HG02970 (cell line): ENCODE measurements around the gene ASGR1.
"Not testable (repeated sequence)": the region's sequence is repeated elsewhere in the genome, so short reads cannot be mapped to it uniquely, and the experiment has no call there.

Experiments used
- ATAC-seq: cut with Tn5 transposase; IDR thresholded peaks from one replicate; pipeline ENCODE4 v1.9.1; 2021; ENCODE audit warnings: mild to moderate bottlenecking, moderate library complexity, moderate number of reproducible peaks; ENCODE audit not compliant: unreplicated experiment, low FRiP score

ASGR1 gene

DNA sequence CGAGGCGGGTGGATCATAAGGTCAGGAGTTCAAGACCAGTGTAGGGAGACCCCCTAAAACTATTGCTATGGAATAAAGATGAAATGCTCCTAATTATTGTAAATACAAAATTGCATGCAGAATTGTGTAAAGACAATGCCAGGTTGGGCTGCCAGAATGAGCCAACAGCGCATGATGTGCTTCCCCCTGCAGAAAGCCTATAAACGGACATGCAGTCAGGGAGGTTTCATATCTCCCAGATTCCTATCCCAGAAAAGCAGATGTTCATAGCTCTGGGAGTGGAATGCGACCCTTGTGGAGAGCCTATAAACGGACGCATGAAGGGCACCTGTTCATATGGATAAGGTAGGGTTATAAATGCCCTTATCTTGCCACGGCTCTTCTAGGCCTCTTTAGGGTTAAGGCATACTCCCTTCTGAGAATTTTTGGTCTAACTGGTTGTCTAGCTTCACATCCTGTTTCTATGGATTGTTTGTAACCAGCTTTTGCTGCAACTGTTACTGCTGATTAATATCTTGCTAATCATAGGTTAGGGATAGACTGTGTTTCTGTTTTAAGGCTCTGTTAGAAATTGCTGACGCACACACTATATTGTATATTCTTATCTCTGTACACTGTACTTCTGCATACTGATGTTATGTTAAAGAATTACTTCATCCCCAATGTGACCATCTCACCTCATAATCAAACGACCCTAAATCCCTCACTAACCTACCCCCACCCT lies 10.2 kb downstream of the ASGR1 start:
- ATAC-seq, result not testable (repeated sequence)

DNA sequence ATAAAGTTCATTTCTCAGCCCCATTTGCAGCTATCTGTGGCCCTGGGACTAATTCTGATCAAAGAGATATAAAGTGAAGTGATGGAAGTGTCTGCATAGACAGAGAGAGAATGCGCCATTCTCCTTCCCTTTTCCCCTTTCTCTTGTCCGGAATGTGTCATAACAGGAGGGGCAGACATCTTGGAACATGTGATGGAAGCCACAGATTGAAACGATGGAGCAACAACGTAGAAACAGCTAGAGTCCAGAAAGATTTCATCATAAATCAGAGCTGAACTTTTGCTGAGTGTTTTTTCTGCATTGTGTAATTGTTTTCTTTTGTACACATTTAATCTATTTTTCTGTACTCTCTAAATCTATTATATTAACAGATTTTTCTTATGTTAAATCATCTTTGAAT lies 11.3 kb downstream of the ASGR1 start:
- ATAC-seq, result no peak

DNA sequence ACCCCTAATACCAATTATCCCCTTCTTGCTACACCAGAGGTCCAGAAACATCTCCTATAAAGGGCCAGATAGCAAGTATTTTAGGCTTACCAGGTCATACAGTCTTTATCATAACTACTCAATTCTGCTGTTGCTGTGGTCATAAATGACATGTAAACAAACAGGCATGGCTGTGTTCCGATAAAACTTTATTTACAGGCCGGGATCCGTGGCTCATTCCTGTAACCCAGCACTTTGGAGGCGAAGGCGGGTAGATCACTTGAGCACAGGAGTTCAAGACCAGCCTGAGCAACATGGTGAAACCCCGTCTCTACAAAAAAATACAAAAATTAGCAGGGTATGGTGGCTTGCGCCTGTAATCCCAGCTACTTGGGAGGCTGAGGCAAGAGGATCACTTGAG lies 12.3 kb downstream of the ASGR1 start:
- no peak for ATAC-seq

DNA sequence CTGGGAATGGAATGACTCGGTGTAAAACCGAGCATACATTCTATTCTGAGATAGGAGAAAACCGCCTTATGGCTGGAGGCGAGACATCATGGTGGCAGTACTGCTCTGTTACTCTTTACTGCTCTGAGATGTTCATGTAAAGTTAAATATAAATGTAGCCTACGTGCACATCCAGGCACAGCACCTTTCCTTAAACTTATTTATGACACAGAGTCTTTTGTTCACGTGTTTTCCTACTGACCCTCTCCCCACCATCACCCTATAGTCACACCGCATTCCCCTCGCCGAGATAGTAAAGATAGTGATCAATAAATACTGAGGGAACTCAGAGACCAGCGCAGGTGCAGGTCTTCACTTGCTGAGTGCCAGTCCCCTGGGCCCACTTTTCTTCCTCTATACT lies 19.6 kb downstream of the ASGR1 start:
- not testable (repeated sequence) for ATAC-seq

DNA sequence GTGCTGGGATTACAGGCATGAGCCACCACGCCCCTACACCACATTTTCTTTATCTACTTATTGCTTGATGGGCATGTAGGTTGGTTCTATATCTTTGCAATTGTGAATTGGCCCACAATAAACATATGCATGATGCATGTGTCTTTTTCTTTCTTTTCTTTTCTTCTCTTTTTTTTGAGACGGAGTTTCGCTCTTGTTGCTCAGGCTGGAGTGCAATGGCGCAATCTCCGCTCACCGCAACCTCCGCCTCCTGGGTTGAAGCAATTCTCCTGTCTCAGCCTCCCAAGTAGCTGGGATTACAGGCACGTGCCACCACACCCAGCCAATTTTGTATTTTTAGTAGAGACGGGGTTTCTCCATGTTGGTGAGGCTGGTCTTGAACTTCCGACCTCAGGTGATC lies 20.7 kb downstream of the ASGR1 start:
- not testable (repeated sequence) for ATAC-seq

DNA sequence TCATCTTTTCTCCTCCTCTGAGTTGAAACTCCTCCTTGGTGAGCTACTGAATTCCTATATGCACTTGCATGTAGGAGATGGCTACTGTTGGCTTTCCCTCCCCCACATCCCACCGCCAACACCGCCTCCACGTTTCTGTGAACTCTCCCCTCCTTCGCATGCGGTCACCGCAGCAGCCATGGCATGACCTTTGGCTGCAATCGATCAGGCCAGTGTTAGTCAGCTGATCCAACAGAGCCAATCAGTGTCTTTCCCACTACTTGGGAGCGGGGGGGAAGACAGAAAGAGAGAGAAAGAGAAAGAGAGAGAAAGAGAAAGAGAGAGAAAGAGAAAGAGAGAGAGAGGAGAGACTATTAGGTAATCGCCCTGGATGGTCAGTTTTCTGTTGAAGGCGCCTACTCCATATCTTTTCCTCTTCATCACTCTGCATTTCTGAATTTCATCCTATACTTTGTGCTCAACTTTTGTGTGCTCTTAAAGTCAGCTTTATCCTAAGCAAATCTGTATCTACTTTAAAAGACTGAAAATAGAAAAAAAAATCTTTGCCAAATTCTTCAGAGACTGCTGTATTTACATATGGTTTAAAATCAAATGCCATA lies 22.7 kb downstream of the ASGR1 start:
- ATAC-seq, result no peak

DNA sequence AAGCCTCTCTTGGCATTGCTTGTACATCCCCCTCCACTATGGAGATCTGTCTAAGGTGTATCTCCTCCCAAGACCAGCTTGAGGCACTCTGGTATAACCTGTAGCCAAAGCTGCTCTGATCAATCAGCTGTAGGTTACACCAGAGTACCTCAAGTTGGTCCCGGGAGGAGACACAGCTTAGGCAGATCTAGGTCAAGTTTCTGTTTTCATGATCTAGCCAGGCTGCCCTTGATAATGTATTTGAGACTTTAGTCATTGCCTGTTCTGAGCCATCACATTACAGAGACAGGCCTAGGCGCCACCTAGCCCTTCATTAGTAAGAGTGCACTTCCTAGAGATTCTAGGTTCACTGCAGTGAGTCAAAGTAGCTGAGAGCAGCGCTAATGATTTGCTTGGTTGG lies 31.4 kb downstream of the ASGR1 start:
- no peak for ATAC-seq

DNA sequence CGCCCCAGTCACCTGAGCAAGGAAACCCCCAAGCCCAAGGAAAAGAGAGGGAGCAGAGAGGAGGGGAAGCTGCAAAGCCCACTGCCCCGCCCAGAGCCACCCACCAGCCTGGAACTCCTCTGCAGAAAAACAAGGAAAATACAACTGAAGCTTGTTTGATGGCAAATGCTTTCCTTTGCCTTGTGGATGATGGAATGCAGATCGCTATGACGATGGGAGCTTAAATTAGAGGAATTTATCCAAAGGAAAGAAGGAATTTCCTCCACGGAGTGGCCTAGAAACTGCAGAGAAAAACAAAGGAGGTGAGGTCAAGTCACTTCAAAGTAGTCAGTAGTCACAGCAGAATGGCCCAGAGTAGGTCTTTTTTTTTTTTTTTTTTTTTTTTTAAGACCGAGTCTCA lies 33.1 kb downstream of the ASGR1 start:
- no peak for ATAC-seq

DNA sequence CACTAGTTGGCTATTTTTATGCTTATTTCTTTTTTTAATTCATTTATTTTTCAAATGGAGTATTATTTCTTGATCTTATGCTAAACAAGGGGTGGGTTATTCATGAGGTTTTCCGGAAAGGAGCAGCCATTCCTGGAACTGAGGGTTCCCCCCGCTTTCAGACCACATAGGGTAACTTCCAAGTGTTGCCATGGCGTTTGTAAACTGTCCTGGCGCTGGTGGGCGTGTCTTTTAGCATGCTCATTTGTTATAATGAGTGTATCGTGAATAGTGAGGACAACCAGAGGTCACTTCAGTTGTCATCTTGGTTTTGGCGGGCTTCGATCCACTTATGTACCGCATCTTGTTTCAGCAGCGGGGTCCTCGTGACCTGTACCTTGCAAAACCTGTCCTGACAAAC lies 35.0 kb downstream of the ASGR1 start:
- no peak for ATAC-seq

DNA sequence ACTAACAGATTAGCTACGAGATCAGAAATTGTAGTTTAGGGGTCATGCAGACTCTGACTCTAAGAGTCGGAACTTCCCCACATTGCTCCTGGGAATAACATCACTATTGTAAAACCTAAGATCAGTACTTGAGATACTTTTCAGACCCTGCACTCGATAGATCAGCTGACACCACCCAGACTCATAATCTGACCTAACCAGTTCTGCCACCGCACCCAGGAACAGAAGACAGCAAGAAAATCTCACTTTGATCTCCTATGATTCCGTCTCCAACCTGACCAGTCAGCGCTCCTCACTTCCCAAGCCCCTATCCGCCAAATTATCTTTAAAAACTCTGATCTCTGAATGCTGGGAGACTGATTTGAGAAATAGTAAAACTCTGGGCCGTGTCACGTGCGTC lies 37.3 kb downstream of the ASGR1 start:
- ATAC-seq, result no peak

DNA sequence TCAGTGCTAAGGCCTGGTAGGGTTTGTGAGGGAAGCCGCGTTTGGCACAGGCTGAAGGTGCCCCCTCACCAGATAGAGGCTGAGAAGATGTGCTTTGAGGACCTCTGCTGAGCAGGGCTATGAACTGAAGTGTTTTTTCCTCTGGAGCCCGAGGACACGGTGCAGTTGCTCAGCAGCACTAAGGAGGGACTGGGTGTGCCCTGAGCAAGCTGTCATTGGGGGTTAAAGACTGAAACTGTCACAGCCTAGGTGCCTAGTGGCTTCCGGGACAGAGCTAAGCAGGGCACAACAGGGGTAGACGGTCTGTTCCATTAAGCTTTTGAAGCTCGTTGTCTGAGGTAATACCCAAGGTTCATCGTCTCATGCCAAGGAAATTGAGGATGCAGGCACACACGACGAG lies 39.8 kb downstream of the ASGR1 start:
- no peak for ATAC-seq

DNA sequence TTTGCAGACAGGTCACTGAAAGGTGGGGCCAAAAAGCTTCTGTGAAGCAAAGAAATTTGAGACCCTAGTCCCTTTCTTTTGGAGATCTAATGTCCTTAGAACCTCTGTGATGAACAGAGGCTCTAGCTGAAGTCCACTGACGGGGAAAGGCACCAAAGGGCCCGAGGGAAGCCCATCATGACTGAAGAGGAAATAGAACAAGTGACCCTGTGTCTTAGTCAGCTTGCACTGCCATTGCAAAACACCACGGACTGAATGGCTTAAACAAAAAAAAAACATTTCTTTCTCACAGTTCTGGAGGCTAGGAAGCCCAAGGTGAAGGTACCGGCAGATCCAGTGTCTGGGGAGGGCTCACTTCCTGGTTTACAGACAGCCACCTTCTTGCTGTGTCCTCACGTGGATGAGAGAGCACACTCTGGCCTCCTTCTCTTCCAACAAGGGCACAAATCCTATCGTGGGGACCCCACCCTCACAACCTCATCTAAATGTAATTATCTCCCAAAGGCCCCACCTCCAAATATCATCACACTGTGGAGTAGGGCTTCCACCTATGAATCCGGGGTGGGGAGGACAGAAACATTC lies 40.3 kb downstream of the ASGR1 start:
- no peak for ATAC-seq

DNA sequence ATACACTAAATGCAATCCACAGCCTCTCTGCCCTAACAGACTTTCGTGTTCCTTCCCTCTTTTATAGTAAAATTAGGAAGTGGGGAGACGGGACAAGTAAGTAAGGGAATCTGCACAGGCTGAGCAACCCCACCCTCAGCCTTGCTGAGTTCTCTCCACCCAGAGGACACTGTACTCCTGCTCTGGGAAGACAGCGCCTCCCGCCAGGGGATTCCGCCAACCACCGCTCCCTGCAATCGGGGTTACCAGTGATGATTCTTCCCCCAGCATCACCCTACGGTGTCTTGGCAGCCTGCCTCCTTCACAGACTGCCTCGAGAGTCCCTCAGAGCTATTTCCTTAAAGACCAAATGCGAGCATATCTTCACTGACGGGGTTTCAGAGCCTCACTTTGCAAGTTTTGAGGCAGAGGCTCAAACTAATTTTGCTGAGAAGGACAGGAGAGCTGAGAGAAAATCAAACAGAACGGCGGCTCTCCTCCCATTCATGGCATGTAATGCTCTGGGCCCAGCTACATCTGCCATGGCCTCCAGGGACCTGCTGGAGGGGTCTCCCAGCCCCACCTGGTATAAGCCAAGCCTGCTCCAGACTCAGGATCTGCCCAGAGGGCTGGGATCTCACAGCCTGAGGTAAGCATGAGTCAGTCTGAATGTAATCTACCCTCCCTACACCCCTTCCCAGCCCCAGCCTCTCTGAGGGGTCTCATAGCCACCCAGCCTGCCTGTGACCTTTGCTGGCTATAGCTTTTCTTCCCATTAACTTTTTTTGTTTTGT lies 41.8 kb downstream of the ASGR1 start:
- no peak for ATAC-seq

DNA sequence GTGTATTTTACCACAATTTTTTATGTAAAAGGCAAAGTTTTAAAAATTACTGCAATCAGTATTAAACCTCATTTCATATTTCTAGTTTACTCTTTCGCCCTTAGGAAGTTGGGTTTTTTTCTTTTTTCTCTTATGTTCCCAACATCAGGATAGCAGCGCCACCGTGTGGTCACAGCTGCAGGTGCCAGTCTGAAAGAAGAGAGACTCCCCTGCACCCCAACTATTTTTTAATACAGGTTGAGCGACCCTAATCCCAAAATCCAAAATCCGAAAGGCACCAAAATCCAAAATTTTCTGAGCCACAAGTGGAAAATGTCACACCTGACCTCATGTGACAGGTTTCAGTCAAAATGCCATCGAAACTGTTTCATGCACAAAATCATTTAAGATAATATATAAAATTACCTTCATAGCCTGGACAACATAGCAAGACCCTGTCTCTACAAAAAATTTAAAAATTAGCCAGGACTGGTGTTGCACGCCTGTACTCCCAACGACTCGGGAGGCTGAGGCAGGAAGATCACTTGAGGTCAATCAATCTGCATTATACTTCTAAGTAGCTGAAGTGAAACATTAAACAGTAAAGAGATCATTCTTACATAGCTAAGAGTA lies 42.8 kb downstream of the ASGR1 start:
- no peak for ATAC-seq

DNA sequence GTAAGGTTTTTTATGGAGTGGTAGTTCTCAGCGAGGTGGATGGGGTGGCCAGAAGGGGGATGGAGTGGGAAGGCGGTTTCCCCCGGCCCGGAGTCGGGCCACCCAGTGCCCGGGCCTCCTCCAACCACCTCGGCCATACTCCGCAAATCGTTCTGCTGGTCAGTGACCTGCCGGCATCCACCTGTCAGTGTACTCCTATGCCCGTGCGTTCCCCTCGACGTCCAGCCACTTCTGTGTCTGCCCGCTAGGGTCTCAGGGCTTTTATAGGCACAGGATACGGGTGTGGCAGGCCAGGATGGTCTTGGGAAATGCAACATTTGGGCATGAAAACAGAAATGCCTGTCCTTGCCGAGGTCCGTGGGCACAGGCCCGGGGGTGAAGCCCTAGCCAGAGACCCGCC lies 45.3 kb downstream of the ASGR1 start:
- ATAC-seq, result no peak

DNA sequence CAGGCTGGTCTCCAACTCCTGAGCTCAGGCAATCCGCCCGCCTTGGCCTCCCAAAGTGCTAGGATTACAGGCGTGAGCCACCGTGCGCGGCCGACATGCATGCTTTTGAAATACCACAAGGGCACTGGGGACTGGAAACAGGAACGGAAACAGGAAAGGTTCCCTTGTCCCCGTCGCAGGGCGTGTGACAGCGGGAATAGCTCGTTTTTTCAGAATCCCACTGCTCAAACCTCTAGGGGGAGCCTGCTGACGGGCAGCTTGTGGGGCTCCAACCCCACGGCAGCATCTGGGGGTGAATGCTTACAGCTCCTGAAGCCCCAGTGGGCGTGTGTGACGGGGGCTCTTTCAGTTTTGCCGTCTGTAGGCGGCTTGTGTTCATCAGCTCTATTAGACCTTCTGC lies 45.7 kb downstream of the ASGR1 start:
- no peak for ATAC-seq

DNA sequence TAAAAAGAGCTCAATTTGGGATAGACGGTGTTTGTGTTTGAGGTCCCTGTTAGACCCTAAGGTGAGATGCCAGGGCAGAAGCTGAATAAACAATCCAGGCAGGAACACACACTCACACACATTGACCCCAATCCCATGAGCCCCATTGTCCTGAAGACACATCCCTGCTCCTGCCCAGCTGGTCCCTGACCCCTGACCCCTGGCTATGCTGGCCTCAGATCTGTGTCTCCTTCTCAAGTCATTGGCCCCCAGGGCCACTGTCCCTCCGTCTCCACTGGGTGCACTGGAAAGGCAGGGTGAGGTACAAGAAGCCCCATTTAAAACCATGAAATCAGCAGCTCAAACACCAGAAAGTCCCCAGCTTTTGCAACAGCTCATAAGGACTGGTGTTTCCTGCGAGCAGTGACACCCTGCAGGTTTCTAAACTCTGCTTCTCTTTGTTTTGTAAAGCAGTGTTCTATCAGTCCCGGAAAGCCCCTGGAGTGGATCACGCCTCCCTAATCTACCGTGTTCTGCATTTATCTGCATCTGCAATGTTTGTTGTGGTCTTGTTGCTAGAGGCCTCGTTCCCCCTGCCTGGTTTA lies 46.6 kb downstream of the ASGR1 start:
- ATAC-seq, result no peak

DNA sequence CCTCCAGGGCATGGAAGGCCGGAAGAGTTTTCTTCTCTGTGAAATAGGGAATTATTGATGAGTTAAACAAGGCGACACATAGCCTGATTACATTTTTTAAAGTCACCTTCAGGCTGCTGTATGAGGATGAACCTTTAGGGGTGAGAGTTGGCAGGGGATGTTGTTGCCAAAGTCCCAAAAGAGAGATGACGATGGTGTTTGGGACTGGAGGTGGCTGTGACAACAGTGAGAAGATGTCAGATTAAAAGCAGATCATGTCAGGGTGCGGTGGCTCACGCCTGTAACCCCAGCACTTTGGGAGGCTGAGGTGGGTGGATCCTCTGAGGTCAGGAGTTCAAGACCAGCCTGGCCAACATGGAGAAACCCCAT lies 47.8 kb downstream of the ASGR1 start:
- no peak for ATAC-seq

DNA sequence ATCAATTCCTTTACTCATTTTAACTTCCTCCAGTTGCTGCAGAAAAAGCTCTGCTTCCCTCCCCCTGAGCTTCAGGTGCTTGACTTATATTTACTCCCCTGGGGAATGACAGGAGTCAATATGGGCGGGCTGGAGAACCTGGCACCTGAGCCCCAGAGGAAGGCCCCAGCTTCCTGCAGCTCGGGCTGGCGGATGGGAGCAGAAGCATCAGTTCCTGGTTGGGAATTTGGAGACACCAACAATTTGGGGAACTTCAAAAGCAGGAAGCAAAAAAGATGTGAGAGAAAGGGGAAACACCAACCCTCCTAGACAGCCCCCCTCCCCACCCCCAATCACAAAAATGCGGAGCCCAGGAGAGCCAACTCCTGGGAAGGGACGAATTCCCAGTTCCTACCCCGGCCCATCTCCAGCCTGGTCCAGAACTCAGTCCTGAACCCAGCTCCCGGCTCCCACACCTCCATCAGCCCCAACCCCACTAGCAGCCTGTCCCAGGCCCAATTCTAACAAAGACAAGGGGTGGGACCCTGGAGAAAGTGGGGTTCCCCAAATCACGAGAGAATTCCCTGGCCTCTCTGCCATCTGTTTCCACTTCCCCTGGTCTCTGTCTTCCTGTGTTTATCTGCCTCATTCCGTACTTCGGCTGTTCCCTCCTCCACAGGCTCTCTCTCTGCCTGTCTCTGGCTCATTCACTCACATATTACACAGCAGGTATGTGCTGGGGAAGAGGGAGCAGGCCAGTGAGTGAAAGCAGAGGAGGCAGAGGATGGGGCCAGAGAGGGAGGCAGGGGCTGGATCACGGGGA lies 48.3 kb downstream of the ASGR1 start:
- no peak for ATAC-seq

DNA sequence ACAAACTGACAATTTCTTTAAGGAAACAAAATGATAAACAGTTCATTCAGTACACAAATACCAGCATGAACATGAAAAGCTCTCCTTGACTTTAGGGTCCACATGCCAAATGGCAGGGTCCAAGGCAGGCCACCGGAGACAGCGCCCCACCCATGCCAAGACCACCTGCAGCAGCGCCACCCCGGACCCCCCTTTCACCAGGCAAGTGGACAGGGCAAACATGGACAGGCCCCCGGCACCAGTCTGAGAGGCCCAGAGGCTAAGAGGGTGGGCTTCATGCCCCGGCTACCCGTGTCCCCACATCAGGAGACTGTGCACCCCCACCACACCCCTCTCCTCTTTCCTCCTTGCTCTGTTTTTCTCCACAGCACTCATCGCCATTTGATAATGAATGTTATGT lies 49.9 kb downstream of the ASGR1 start:
- no peak for ATAC-seq
